NCI-H69 (cell line): ENCODE results near the gene SRRM1.
"Not testable (repeated sequence)": the region's sequence is repeated elsewhere in the genome, so short reads cannot be mapped to it uniquely, and the experiment has no call there.

Experiments
- DNase-seq: peaks from one replicate; lab custom pipeline; 2025; lab: John Stamatoyannopoulos, UW

Gene SRRM1

GRCh38 chr1:24694380-24694843, 51.3 kb downstream of the SRRM1 start:
- peak; percentile 85 for DNase-seq

- no peak for DNase-seq
Observed at GRCh38 chr1:24695202-24695974, 52.3 kb downstream of the SRRM1 start.

- DNase-seq: no peak
Observed at GRCh38 chr1:24696041-24696755, 53.1 kb downstream of the SRRM1 start.

- no peak for DNase-seq
Observed at GRCh38 chr1:24696756-24697330, 53.7 kb downstream of the SRRM1 start.

- DNase-seq: not testable (repeated sequence)
Observed at GRCh38 chr1:24697453-24698001, 54.4 kb downstream of the SRRM1 start.

GRCh38 chr1:24698326-24698725, 55.2 kb downstream of the SRRM1 start:
- DNase-seq: not testable (repeated sequence)

- DNase-seq: peak; percentile 30
Observed at GRCh38 chr1:24699628-24700027, 56.5 kb downstream of the SRRM1 start.

GRCh38 chr1:24702511-24703293, 59.6 kb downstream of the SRRM1 start:
- DNase-seq: peak; percentile 78

- peak; percentile 66 for DNase-seq
Observed at GRCh38 chr1:24704411-24705259, 61.5 kb downstream of the SRRM1 start.

- DNase-seq: peak; percentile 98
Observed at GRCh38 chr1:24705260-24706073, 62.4 kb downstream of the SRRM1 start.

GRCh38 chr1:24706074-24706389, 62.9 kb downstream of the SRRM1 start:
- not testable (repeated sequence) for DNase-seq

- DNase-seq: no peak
Observed at GRCh38 chr1:24707687-24708086, 64.6 kb downstream of the SRRM1 start.

GRCh38 chr1:24708938-24709337, 65.8 kb downstream of the SRRM1 start:
- no peak for DNase-seq

- DNase-seq: no peak
Observed at GRCh38 chr1:24709791-24710441, 66.8 kb downstream of the SRRM1 start.

GRCh38 chr1:24711329-24711728, 68.2 kb downstream of the SRRM1 start:
- no peak for DNase-seq

- DNase-seq: no peak
Observed at GRCh38 chr1:24713176-24713575, 70.1 kb downstream of the SRRM1 start.

- no peak for DNase-seq
Observed at GRCh38 chr1:24713736-24714135, 70.6 kb downstream of the SRRM1 start.

- no peak for DNase-seq
Observed at GRCh38 chr1:24714859-24715520, 71.9 kb downstream of the SRRM1 start.

GRCh38 chr1:24715658-24716057, 72.6 kb downstream of the SRRM1 start:
- no peak for DNase-seq
